ENCODE results near the gene ACOX2.
"Not testable (repeated sequence)": the region's sequence is repeated elsewhere in the genome, so short reads cannot be mapped to it uniquely, and the experiment has no call there.

The ACOX2 gene

GRCh38 chr3:58534592-58535494 lies 2.1 kb downstream of the ACOX2 start:
- no peak for DNase-seq

- DNase-seq, result peak in 12 of 14 donors; percentile 5 to 69 (median 46)
Observed at GRCh38 chr3:58532794-58533220, 4.2 kb downstream of the ACOX2 start.

- no peak for DNase-seq
Observed at GRCh38 chr3:58531956-58532355, 5.0 kb downstream of the ACOX2 start.

- DNase-seq, result no peak
Observed at GRCh38 chr3:58531555-58531954, 5.4 kb downstream of the ACOX2 start.

- no peak for DNase-seq
Observed at GRCh38 chr3:58530354-58530865, 6.6 kb downstream of the ACOX2 start.

GRCh38 chr3:58529516-58530353 lies 7.3 kb downstream of the ACOX2 start:
- DNase-seq, result no peak

GRCh38 chr3:58528629-58529028 lies 8.4 kb downstream of the ACOX2 start:
- DNase-seq, result no peak

GRCh38 chr3:58527440-58527839 lies 9.6 kb downstream of the ACOX2 start:
- DNase-seq, result not testable (repeated sequence)

GRCh38 chr3:58526515-58526957 lies 10.5 kb downstream of the ACOX2 start:
- DNase-seq, result no peak

- DNase-seq, result peak in 1 of 14 donors; percentile 44
Observed at GRCh38 chr3:58524326-58524888, 12.6 kb downstream of the ACOX2 start.

- DNase-seq, result peak in 1 of 14 donors; percentile 54
Observed at GRCh38 chr3:58522759-58523425, 14.1 kb downstream of the ACOX2 start.

GRCh38 chr3:58521917-58522631 lies 14.9 kb downstream of the ACOX2 start:
- DNase-seq, result peak in 9 of 14 donors; percentile 26 to 96 (median 59)

- no peak for DNase-seq
Observed at GRCh38 chr3:58521336-58521670, 15.7 kb downstream of the ACOX2 start.

GRCh38 chr3:58520403-58521335 lies 16.3 kb downstream of the ACOX2 start:
- DNase-seq, result peak in 1 of 14 donors; percentile 17

- no peak for DNase-seq
Observed at GRCh38 chr3:58519668-58520402, 17.2 kb downstream of the ACOX2 start.

- no peak for DNase-seq
Observed at GRCh38 chr3:58518291-58518789, 18.6 kb downstream of the ACOX2 start.

- no peak for DNase-seq
Observed at GRCh38 chr3:58514405-58514804, 22.6 kb downstream of the ACOX2 start.

- DNase-seq, result no peak
Observed at GRCh38 chr3:58508437-58508836, 28.6 kb downstream of the ACOX2 start.

- DNase-seq, result no peak
Observed at GRCh38 chr3:58507356-58508078, 29.5 kb downstream of the ACOX2 start.
